ENCODE measurements around the gene MYH9.
"Not testable (repeated sequence)": the region's sequence is repeated elsewhere in the genome, so short reads cannot be mapped to it uniquely, and the experiment has no call there.

MYH9 gene

GRCh38 chr22:36298118-36298517, 89.6 kb downstream of the MYH9 start:
- in situ Hi-C loops (cut with MboI; ENCODE audit: low sequenced_read_pairs): no loop called here

- in situ Hi-C loops (cut with MboI; ENCODE audit: low sequenced_read_pairs): no loop called here
Measured at GRCh38 chr22:36297568-36297967, 90.2 kb downstream of the MYH9 start.

- in situ Hi-C loops (cut with MboI; ENCODE audit: low sequenced_read_pairs): no loop called here
Measured at GRCh38 chr22:36296690-36297089, 91.1 kb downstream of the MYH9 start.

GRCh38 chr22:36295247-36295646, 92.5 kb downstream of the MYH9 start:
- in situ Hi-C loops (cut with MboI; ENCODE audit: low sequenced_read_pairs): no loop called here

GRCh38 chr22:36294801-36295200, 93.0 kb downstream of the MYH9 start:
- in situ Hi-C loops (cut with MboI; ENCODE audit: low sequenced_read_pairs): no loop called here

- in situ Hi-C loops (cut with MboI; ENCODE audit: low sequenced_read_pairs): no loop called here
Measured at GRCh38 chr22:36294293-36294620, 93.5 kb downstream of the MYH9 start.

GRCh38 chr22:36293606-36294292, 94.0 kb downstream of the MYH9 start:
- in situ Hi-C loops (cut with MboI; ENCODE audit: low sequenced_read_pairs): no loop called here

GRCh38 chr22:36292823-36293530, 94.8 kb downstream of the MYH9 start:
- in situ Hi-C loops (cut with MboI; ENCODE audit: low sequenced_read_pairs): no loop called here

GRCh38 chr22:36291831-36292740, 95.7 kb downstream of the MYH9 start:
- in situ Hi-C loops (cut with MboI; ENCODE audit: low sequenced_read_pairs): no loop called here

GRCh38 chr22:36290391-36291075, 97.2 kb downstream of the MYH9 start:
- in situ Hi-C loops (cut with MboI; ENCODE audit: low sequenced_read_pairs): not testable (repeated sequence)

- in situ Hi-C loops (cut with MboI; ENCODE audit: low sequenced_read_pairs): not testable (repeated sequence)
Measured at GRCh38 chr22:36289948-36290371, 97.8 kb downstream of the MYH9 start.

- in situ Hi-C loops (cut with MboI; ENCODE audit: low sequenced_read_pairs): no loop called here
Measured at GRCh38 chr22:36289406-36289870, 98.3 kb downstream of the MYH9 start.

- in situ Hi-C loops (cut with MboI; ENCODE audit: low sequenced_read_pairs): no loop called here
Measured at GRCh38 chr22:36288571-36289405, 99.0 kb downstream of the MYH9 start.

- in situ Hi-C loops (cut with MboI; ENCODE audit: low sequenced_read_pairs): no loop called here
Measured at GRCh38 chr22:36287881-36288515, 99.8 kb downstream of the MYH9 start.

GRCh38 chr22:36286096-36286957, 101.4 kb downstream of the MYH9 start:
- in situ Hi-C loops (cut with MboI; ENCODE audit: low sequenced_read_pairs): no loop called here

- in situ Hi-C loops (cut with MboI; ENCODE audit: low sequenced_read_pairs): no loop called here
Measured at GRCh38 chr22:36285545-36285944, 102.2 kb downstream of the MYH9 start.

- in situ Hi-C loops (cut with MboI; ENCODE audit: low sequenced_read_pairs): no loop called here
Measured at GRCh38 chr22:36285017-36285416, 102.8 kb downstream of the MYH9 start.

GRCh38 chr22:36284171-36284571, 103.6 kb downstream of the MYH9 start:
- in situ Hi-C loops (cut with MboI; ENCODE audit: low sequenced_read_pairs): no loop called here

Data from HL-60/S4 treated with retinoic acid at 250 ng/mL for 4 days and 3 days (cell line).